H1 (cell line): ENCODE measurements around the gene GALNT7. TPM values are rescaled to one million over a fixed set of nuclear protein-coding genes. Genes with fewer than 3 reads are reported as not detected.

ENCODE experiments used
- CTCF ChIA-PET: fragments of 300-600 bp; sonication (Branson Sonifier 250); formaldehyde crosslinking; loops from one replicate; lab custom pipeline; 2021; ENCODE audit not compliant: partially characterized antibody; lab: Charles Lee
- POLR2A ChIA-PET: fragments of 300-600 bp; sonication (Branson Sonifier 250); formaldehyde crosslinking; loops from one replicate; lab custom pipeline; 2021; ENCODE audit warnings: inconsistent platforms; ENCODE audit not compliant: partially characterized antibody; lab: Charles Lee
- DNase-seq, 2 experiments: peaks; one replicate each; pipeline versions ENCODE4 v3.0.0 to v3.0.0-alpha.2; 2010 to 2022; ENCODE audit warnings: low spot score in 2 of 2, low read depth in 1 of 2, mixed read lengths in 1 of 2
- FAIRE-seq: peaks from 2 replicates; lab custom pipeline; 2011; peaks lifted over from hg19 to GRCh38; lab: Jason Lieb, UNC
- H2AFZ ChIP-seq: 2 replicates; pipeline ENCODE4 v1.8.1; 2012; ENCODE audit warnings: low read length, inconsistent platforms
- H2AK5ac ChIP-seq: 2 replicates; pipeline ENCODE4 v1.6.1; 2013; ENCODE audit warnings: low read depth, low read length
- H2BK120ac ChIP-seq: replicated peaks from 2 replicates; pipeline ENCODE3; 2013; ENCODE audit warnings: low read depth, low read length, inconsistent platforms
- H2BK12ac ChIP-seq: 2 replicates; pipeline ENCODE4 v1.6.1; 2013; ENCODE audit warnings: low read depth, low read length
- H2BK15ac ChIP-seq: 2 replicates; pipeline ENCODE4 v1.6.1; 2013; ENCODE audit warnings: low read length
- H2BK20ac ChIP-seq: 2 replicates; pipeline ENCODE4 v1.6.1; 2013; ENCODE audit warnings: low read length
- H2BK5ac ChIP-seq: 2 replicates; pipeline ENCODE4 v1.6.1; 2013; ENCODE audit warnings: low read depth, low read length
- H3K14ac ChIP-seq: 2 replicates; pipeline ENCODE4 v1.6.1; 2013; ENCODE audit warnings: inconsistent platforms; ENCODE audit not compliant: insufficient read length
- H3K18ac ChIP-seq: 2 replicates; pipeline ENCODE4 v1.6.1; 2013; ENCODE audit warnings: low read length; ENCODE audit errors: extremely low read depth
- H3K23ac ChIP-seq: 2 replicates; pipeline ENCODE4 v1.6.1; 2013; ENCODE audit warnings: inconsistent platforms; ENCODE audit not compliant: insufficient read length
- H3K23me2 ChIP-seq: 2 replicates; pipeline ENCODE4 v1.6.1; 2013; ENCODE audit warnings: low read depth, low read length
- H3K27ac ChIP-seq: 2 replicates; pipeline ENCODE4 v1.6.1; 2011; ENCODE audit warnings: low read depth, low read length, inconsistent platforms
- H3K27me3 ChIP-seq, 4 experiments: replicated peaks in 1 of 4; 1 replicate in 1 of 4; 2 replicates in 3 of 4; pipeline versions ENCODE4 v1.6.1 to v1.8.1; 2011 to 2013; ENCODE audit warnings: low read length in 3 of 4, mild to moderate bottlenecking in 3 of 4, inconsistent platforms in 2 of 4, mixed read lengths in 2 of 4, moderate library complexity in 1 of 4; ENCODE audit not compliant: control insufficient read depth in 3 of 4, insufficient read depth in 3 of 4; ENCODE audit errors: extremely low read depth in 1 of 4
- H3K36me3 ChIP-seq, 4 experiments: 2 replicates each; pipeline versions ENCODE4 v1.6.1 to v1.8.1; 2011 to 2013; ENCODE audit warnings: mild to moderate bottlenecking in 4 of 4, low read length in 3 of 4, moderate library complexity in 2 of 4, control low read depth in 1 of 4, inconsistent platforms in 1 of 4; ENCODE audit not compliant: insufficient read depth in 4 of 4, control insufficient read depth in 2 of 4
- H3K4ac ChIP-seq: replicated peaks from 2 replicates; pipeline ENCODE3; 2013; ENCODE audit warnings: low read length, low read depth, mixed read lengths, inconsistent platforms; ENCODE audit not compliant: insufficient read length
- H3K4me1 ChIP-seq, 4 experiments: replicated peaks in 1 of 4; 1 replicate in 1 of 4; 2 replicates in 3 of 4; pipeline versions ENCODE4 v1.6.1 to v1.8.1; 2011 to 2013; ENCODE audit warnings: low read length in 3 of 4, inconsistent platforms in 2 of 4, mixed read lengths in 1 of 4; ENCODE audit not compliant: insufficient read depth in 4 of 4, control insufficient read depth in 3 of 4
- H3K4me2 ChIP-seq, 2 experiments: 2 replicates each; pipeline versions ENCODE4 v1.6.1 to v1.8.1; 2011 to 2013; ENCODE audit warnings: low read depth in 2 of 2, low read length in 2 of 2, control low read depth in 1 of 2, inconsistent platforms in 1 of 2, mild to moderate bottlenecking in 1 of 2; ENCODE audit not compliant: insufficient read depth in 1 of 2
- H3K4me3 ChIP-seq, 4 experiments: fragments of 200-600, 300-600 bp in 1 of 4; sonication (generic), shearing (Covaris generic), sonication (Bioruptor Twin) in 1 of 4; 2 replicates each; pipeline versions ENCODE4 v1.5.1 to v1.8.1; 2011 to 2016; ENCODE audit warnings: low read length in 4 of 4, low read depth in 3 of 4, control low read depth in 2 of 4, inconsistent platforms in 2 of 4, mild to moderate bottlenecking in 2 of 4, mixed read lengths in 1 of 4, moderate library complexity in 1 of 4; ENCODE audit not compliant: insufficient read depth in 2 of 4; ENCODE audit errors: extremely low read depth in 1 of 4
- H3K56ac ChIP-seq: replicated peaks from 2 replicates; pipeline ENCODE3; 2013; ENCODE audit warnings: low read depth, mild to moderate bottlenecking, mixed read lengths, low read length, inconsistent platforms; ENCODE audit not compliant: insufficient read length
- H3K79me1 ChIP-seq: 2 replicates; pipeline ENCODE4 v1.6.1; 2013; ENCODE audit warnings: low read depth, low read length, control low read depth
- H3K79me2 ChIP-seq, 2 experiments: 2 replicates each; pipeline versions ENCODE4 v1.6.1 to v1.8.1; 2012 to 2013; ENCODE audit warnings: low read length in 2 of 2, mild to moderate bottlenecking in 2 of 2, inconsistent platforms in 1 of 2; ENCODE audit not compliant: insufficient read depth in 2 of 2, control insufficient read depth in 1 of 2
- H3K9ac ChIP-seq, 4 experiments: replicated peaks in 1 of 4; 1 replicate in 1 of 4; 2 replicates in 3 of 4; pipeline versions ENCODE4 v1.6.1 to v1.8.1; 2011 to 2013; ENCODE audit warnings: low read depth in 3 of 4, low read length in 3 of 4, control low read depth in 2 of 4, mild to moderate bottlenecking in 2 of 4, moderate library complexity in 2 of 4, inconsistent platforms in 1 of 4; ENCODE audit errors: extremely low read depth in 1 of 4
- H3K9me3 ChIP-seq, 2 experiments: 2 replicates each; pipeline versions ENCODE4 v1.6.1 to v1.8.1; 2012 to 2013; ENCODE audit warnings: mild to moderate bottlenecking in 2 of 2, moderate library complexity in 2 of 2, control low read depth in 1 of 2, inconsistent platforms in 1 of 2, low read depth in 1 of 2, low read length in 1 of 2, mixed read lengths in 1 of 2; ENCODE audit not compliant: insufficient read depth in 2 of 2
- H4K20me1 ChIP-seq, 2 experiments: replicated peaks in 1 of 2; 2 replicates each; pipeline versions ENCODE3 to v1.8.1; 2011 to 2013; ENCODE audit warnings: inconsistent platforms in 2 of 2, low read length in 2 of 2, mild to moderate bottlenecking in 1 of 2; ENCODE audit not compliant: insufficient read depth in 2 of 2, control insufficient read depth in 1 of 2
- H4K5ac ChIP-seq: 2 replicates; pipeline ENCODE4 v1.6.1; 2013; ENCODE audit warnings: low read length, low read depth, mixed read lengths, inconsistent platforms; ENCODE audit not compliant: insufficient read length
- H4K8ac ChIP-seq: 2 replicates; pipeline ENCODE4 v1.8.0; 2013; ENCODE audit warnings: mild to moderate bottlenecking, moderate library complexity, low read length, inconsistent platforms; ENCODE audit not compliant: insufficient read depth; ENCODE audit errors: extremely low read depth
- H4K91ac ChIP-seq: replicated peaks from 2 replicates; pipeline ENCODE3; 2013; ENCODE audit warnings: low read length, mixed read lengths, inconsistent platforms; ENCODE audit not compliant: insufficient read length
- BACH1 ChIP-seq: IDR thresholded peaks from 2 replicates; pipeline ENCODE4 v1.6.1; 2012; ENCODE audit warnings: low read length, improper control_type of control experiment
- CBX5 ChIP-seq: fragments of 300-800, 300-1000 bp; sonication (generic); IDR thresholded peaks from 2 replicates; pipeline ENCODE4 v1.7.1; 2016; ENCODE audit warnings: antibody characterized with exemption, low read length, low read depth
- SIRT6 ChIP-seq: IDR thresholded peaks from one replicate; pipeline ENCODE4 v1.7.1; 2012; ENCODE audit warnings: low read length, inconsistent platforms
- WGBS, 2 experiments: shearing (Covaris generic) in 1 of 2; methylation state at CpG; one replicate each; pipeline versions ENCODE4 v1.1.6 to v1.1.7; 2013 to 2015; ENCODE audit warnings: low lambda C conversion rate in 2 of 2, mixed read lengths in 2 of 2, inconsistent platforms in 1 of 2, low coverage in 1 of 2, missing lambda C conversion rate in 1 of 2; ENCODE audit not compliant: insufficient replicate concordance in 2 of 2, insufficient coverage in 1 of 2, insufficient read length in 1 of 2; ENCODE audit errors: extremely low coverage in 1 of 2, missing lambda C conversion rate in 1 of 2; 5-methylcytosine and 5-hydroxymethylcytosine counted together
- polyA plus RNA-seq, 7 experiments: library from polyadenylated mRNA; depleted of rRNA in 3 of 7; stranded (reverse) in 5 of 7; unstranded in 2 of 7; fragments of >200 nt in 5 of 7; fragments of 200-250 nt in 2 of 7; gene quantifications; 1 replicate in 5 of 7; 2 replicates in 1 of 7; 4 replicates in 1 of 7; pipeline versions ENCODE4 v1.2.1 to v1.2.3, GENCODE V29; 2011 to 2013; ENCODE audit warnings: missing spikeins in 2 of 7, mixed read lengths in 2 of 7
- total RNA-seq: library from RNA; stranded (reverse); fragmentation: NEBNext Ultra II Directional; extraction: Animal tissue kit (Norgen Biotek cat#: 25700); gene quantifications from 2 replicates; pipeline ENCODE4 v1.2.1, GENCODE V29; 2021

GALNT7 gene
- total and polyA plus RNA-seq, 2 of the 8 experiments (the other 6 are each of a cell fraction or from before 2014, with no cell fraction given): 22.4 to 85.5 TPM

DNA sequence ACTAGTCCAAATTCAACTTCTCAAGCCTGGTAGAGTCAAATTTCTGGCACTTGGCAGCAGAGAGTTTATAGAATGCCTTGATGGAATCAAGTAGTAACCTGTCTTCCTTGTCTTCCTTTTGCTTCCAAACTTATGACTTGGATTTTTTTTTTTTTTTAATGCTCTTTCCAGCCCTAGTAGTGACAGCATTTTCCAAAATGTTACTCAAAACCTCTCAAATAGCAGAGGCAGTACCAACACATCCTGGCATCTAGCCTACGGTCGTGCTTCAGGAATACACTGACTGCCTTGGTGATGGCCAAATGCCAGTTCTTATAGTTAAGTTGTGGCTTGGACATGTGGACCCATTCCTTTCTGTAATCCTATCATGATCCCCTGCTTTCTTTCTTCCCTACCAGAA, 46.0 kb downstream of the GALNT7 start:
- FAIRE-seq (no peak), DNase-seq (no peak)
- Histone ChIP-seq H3K27me3 (no peaks in the 10 kb centered on the region), H4K5ac (no peak overlapping the region), H3K4ac (no peak overlapping the region), H3K9me3 (no peaks in the 10 kb centered on the region), H4K20me1 (peaks cover 0 to 2% of the 10 kb centered on the region in 2 experiments), H3K36me3 (no peaks in the 10 kb centered on the region), H4K91ac (no peak overlapping the region), H2BK5ac (no peak overlapping the region), H4K8ac (no peak overlapping the region), H2BK15ac (no peak overlapping the region; the same call in 1 of the 2 replicates), H3K4me1 (peaks cover 0 to 8% (median 3%) of the 10 kb centered on the region in 4 experiments; a peak in 2 of 7 replicates), H3K4me2 (no peak overlapping the region), H2AK5ac (no peak overlapping the region), H2BK120ac (no peak overlapping the region), H2BK12ac (no peak overlapping the region), H3K18ac (no peak overlapping the region), H3K14ac (no peak overlapping the region), H3K79me2 (peaks cover 4 to 96% of the 10 kb centered on the region in 2 experiments; a peak in 3 of 4 replicates), H3K4me3 (no peak overlapping the region), H3K27ac (no peak overlapping the region), H2AFZ (no peak overlapping the region), H3K79me1 (no peaks in the 10 kb centered on the region), H3K9ac (no peak overlapping the region), H2BK20ac (no peak overlapping the region), H3K56ac (no peak overlapping the region), H3K23ac (no peak overlapping the region), H3K23me2 (no peaks in the 10 kb centered on the region)
- TF ChIP-seq BACH1 (no peak), CBX5 (no peak), SIRT6 (no peak)
- CTCF ChIA-PET: interaction anchor here (0.6 to 1.9 kb wide), 3 partner anchors 13 to 87 kb away, joined by 4 to 6 read pairs (median 4); no protein-coding TSS in a partner anchor
- POLR2A ChIA-PET: no interaction called here
- WGBS, 2 experiments: 94% methylated on average over 2 of the region's 2 CpGs; no CpG with 5 or more reads in 1 of the 2 experiments
